ENCODE measurements around the gene PLOD3. TPM values are rescaled to one million over a fixed set of nuclear protein-coding genes. Genes with fewer than 3 reads are reported as not detected.

The PLOD3 gene
- total RNA-seq, 1 experiment from 2014 or later: 74.5 TPM

GRCh38 chr7:101226721-101227120 lies 9.3 kb upstream of the PLOD3 start:
- peaks cover 15 to 18% of the 10 kb centered on the region in 2 experiments for H3K4me1 Mint-ChIP-seq
- no peaks in the 10 kb centered on the region; the same call in 1 of the 2 replicates for H3K4me1 ChIP-seq (ENCODE audit: insufficient read depth, low read length)
- H4K8ac ChIP-seq (replicated peaks; ENCODE audit: insufficient read length, low read depth, low read length): no peak overlapping the region
- no peak overlapping the region for H3K4ac ChIP-seq (ENCODE audit: low read depth, low read length)
- no peak overlapping the region for H2AFZ ChIP-seq (ENCODE audit: low read length)
- H3K27ac ChIP-seq (ENCODE audit: insufficient read length, low read depth, low read length): no peak overlapping the region
- WGBS (ENCODE audit: extremely low coverage, insufficient read length, low lambda C conversion rate): no CpG with 5 or more reads among the region's 9 CpGs
- H3K9ac ChIP-seq (ENCODE audit: extremely low read depth, insufficient read length, low read length): no peak overlapping the region
- no peaks in the 10 kb centered on the region for H3K9me3 Mint-ChIP-seq
- H2BK5ac ChIP-seq (ENCODE audit: insufficient read length, low read length): no peak overlapping the region
- no peak overlapping the region for H2BK120ac ChIP-seq (ENCODE audit: low read depth, low read length, poor library complexity, severe bottlenecking)
- peaks cover 26 to 53% (median 27%) of the 10 kb centered on the region in 3 experiments for H3K36me3 Mint-ChIP-seq (ENCODE audit: insufficient read depth in 1 of 3, low read depth in 3 of 3)
- H3K27ac Mint-ChIP-seq: no peak overlapping the region
- no peak overlapping the region for H3K4me2 ChIP-seq (ENCODE audit: insufficient read depth, insufficient read length, low read length)
- H2BK15ac ChIP-seq (ENCODE audit: low read depth, low read length): no peak overlapping the region
- no peak for DNase-seq
- H2AK5ac ChIP-seq (ENCODE audit: insufficient read length, low read length): no peak overlapping the region
- no peak overlapping the region for H3K14ac ChIP-seq (ENCODE audit: insufficient read depth, low read length)
- no peak overlapping the region for H2BK12ac ChIP-seq (ENCODE audit: insufficient read length, low read depth, low read length)
- no peaks in the 10 kb centered on the region for H3K9me3 ChIP-seq (ENCODE audit: control insufficient read depth, low read depth, low read length)
- no peaks in the 10 kb centered on the region for H3K27me3 ChIP-seq (ENCODE audit: insufficient read depth, low read length)
- H3K79me2 ChIP-seq (ENCODE audit: insufficient read depth, low read length): no peaks in the 10 kb centered on the region
- no peaks in the 10 kb centered on the region for H3K79me1 ChIP-seq (ENCODE audit: insufficient read depth, low read depth, low read length, poor library complexity, severe bottlenecking)
- no peak overlapping the region for H3T11ph ChIP-seq (ENCODE audit: low read length)
- TF ChIP-seq CTCF (conservative IDR thresholded peaks at IDR 0.05): no peak
- no peak overlapping the region for H4K91ac ChIP-seq (ENCODE audit: insufficient read length, low read depth, low read length)
- H3K4me3 Mint-ChIP-seq: no peak overlapping the region
- H3K18ac ChIP-seq (ENCODE audit: insufficient read length, low read depth, low read length): no peak overlapping the region
- H2BK20ac ChIP-seq (ENCODE audit: low read depth, low read length, poor library complexity, severe bottlenecking): no peak overlapping the region
- H4K20me1 ChIP-seq (ENCODE audit: control insufficient read depth, insufficient read depth, insufficient read length): no peaks in the 10 kb centered on the region
- H4K5ac ChIP-seq (ENCODE audit: insufficient read length, low read depth, low read length): no peak overlapping the region
- no peak overlapping the region for H3K56ac ChIP-seq (ENCODE audit: insufficient read length, low read depth, low read length)
- no peaks in the 10 kb centered on the region for H3K23me2 ChIP-seq (ENCODE audit: insufficient read length, low read depth, low read length, poor library complexity, severe bottlenecking)
- no peaks in the 10 kb centered on the region for H3K27me3 Mint-ChIP-seq (ENCODE audit: low read depth)
- no peak overlapping the region for H3K23ac ChIP-seq (ENCODE audit: insufficient read length, low read depth, low read length)

Measured in H9 (cell line).